Heart right ventricle (tissue), 16 donors: ENCODE measurements around the gene R3HDM4. TPM values are rescaled to one million over a fixed set of nuclear protein-coding genes. Genes with fewer than 3 reads are reported as not detected.

Experiments
- ATAC-seq, 8 donors: fragments of 200-7000 bp; cut with Tn5 transposase; one replicate each; pipeline ENCODE4 v1.9.1; 2020; ENCODE audit warnings: mild to moderate bottlenecking in 8 of 8, moderate library complexity in 8 of 8, moderate number of reproducible peaks in 1 of 8
- DNase-seq, 2 donors: peaks; one replicate each; pipeline ENCODE4 v3.0.0-alpha.2; 2020
- H3K27ac ChIP-seq, 10 donors: fragments of 200-600 bp; sonication (generic) in 2 of 10; one replicate each; pipeline versions ENCODE4 v1.5.0 to v1.8.0; 2020 to 2022; ENCODE audit warnings: mild to moderate bottlenecking in 3 of 10
- H3K27me3 ChIP-seq, 7 donors: fragments of 200-600 bp; one replicate each; pipeline ENCODE4 v1.8.0; 2021 to 2022; ENCODE audit warnings: mild to moderate bottlenecking in 2 of 7
- H3K36me3 ChIP-seq, 9 donors: fragments of 200-600 bp; sonication (generic) in 1 of 9; one replicate each; pipeline versions ENCODE4 v1.5.0 to v1.8.0; 2020 to 2022; ENCODE audit warnings: mild to moderate bottlenecking in 2 of 9
- H3K4me1 ChIP-seq, 9 donors: fragments of 200-600 bp; sonication (generic) in 1 of 9; one replicate each; pipeline versions ENCODE4 v1.5.0 to v1.8.0; 2020 to 2022; ENCODE audit warnings: mild to moderate bottlenecking in 4 of 9
- H3K4me3 ChIP-seq, 10 donors: fragments of 200-600 bp; sonication (generic) in 2 of 10; one replicate each; pipeline versions ENCODE4 v1.5.0 to v1.8.0; 2020 to 2022; ENCODE audit warnings: mild to moderate bottlenecking in 7 of 10, moderate library complexity in 2 of 10
- H3K9me3 ChIP-seq, 11 donors: fragments of 200-600 bp in 10 of 11; sonication (generic) in 2 of 11; one replicate each; pipeline versions ENCODE4 v1.5.0 to v1.8.0; 2013 to 2022; ENCODE audit warnings: mild to moderate bottlenecking in 2 of 11, control low read depth in 1 of 11, moderate library complexity in 1 of 11
- WGBS, 2 donors: extraction: QIAGEN DNeasy Blood & Tissue Kit; methylation state at CpG; one replicate each; pipeline ENCODE4 v1.1.7; 2013; ENCODE audit warnings: inconsistent platforms in 1 of 2; 5-methylcytosine and 5-hydroxymethylcytosine counted together
- intact Hi-C, 10 donors: fragments of 100-400 bp; cut with DNase I; formaldehyde crosslinking; loops; one replicate each; pipeline versions ENCODE4 v1.11.1 to v1.14.2; 2022
- polyA plus RNA-seq, 2 donors: library from polyadenylated mRNA; stranded (reverse); fragments of 200-250 nt; gene quantifications; one replicate each; pipeline ENCODE4 v1.2.3, GENCODE V29; 2013
- total RNA-seq, 10 donors: library from RNA; stranded (reverse); fragmentation: NEBNext Ultra II Directional in 3 of 10; extraction: Animal tissue kit (Norgen Biotek cat#: 25700) in 3 of 10; gene quantifications; one replicate each; pipeline versions ENCODE4 v1.2.1 to v1.2.4, GENCODE V29; 2021 to 2023
- TF ChIP-seq, protein P1 (sequence below), 9 donors: fragments of 200-600 bp; sonication (generic) in 2 of 9; IDR thresholded peaks; one replicate each; pipeline versions ENCODE4 v1.5.0 to v1.8.0; 2021 to 2022; ENCODE audit warnings: antibody characterized with exemption in 9 of 9, mild to moderate bottlenecking in 5 of 9, moderate library complexity in 1 of 9
- donor health status: Arrhythmogenic right ventricular cardiomyopathy.
- donor health status: ischemic (EF 13 %, LVEDD 7.1; RV severe dilation, severe dysfunction).
- donor health status: healthy with polysubstance abuse.
- donor health status: DM: no; HTN: yes; CAD: no.
- donor health status: DM: no; HTN: no; CAD: no.
- donor health status: ischemic (EF 25% LVEDD 6.9; RV normal size, moderate dysfunction).
- donor health status: ischemic (EF 25% LVEDD 5.7; RV mildly dilated, moderate dysfunction).
- donor health status: healthy.
- donor health status: DM: yes; HTN: yes; CAD: no.
- donor health status: Ischemic cardiomyopathy.
- donor health status: ischemic (EF 35%, LVEDD 5.7; RV mildly dilated, moderate dysfunction).
- donor health status: nonischemic (EF 11% LVEDD 7.7; RV severe dilation, severe dysfunction).
- donor health status: DM: yes; HTN: yes; CAD: no.
- donor health status: PGD.
- donor health status: ischemic (EF 29% LVEDD 5.4; RV normal size, mild dysfunction).
- donor health status: nonischemic (EF 23%, LVEDD 6.1; RV moderate dilation, normal function).

The R3HDM4 gene
- total and polyA plus RNA-seq, 12 donors, result 16.3 to 49.8 (median 20.8) TPM

DNA sequence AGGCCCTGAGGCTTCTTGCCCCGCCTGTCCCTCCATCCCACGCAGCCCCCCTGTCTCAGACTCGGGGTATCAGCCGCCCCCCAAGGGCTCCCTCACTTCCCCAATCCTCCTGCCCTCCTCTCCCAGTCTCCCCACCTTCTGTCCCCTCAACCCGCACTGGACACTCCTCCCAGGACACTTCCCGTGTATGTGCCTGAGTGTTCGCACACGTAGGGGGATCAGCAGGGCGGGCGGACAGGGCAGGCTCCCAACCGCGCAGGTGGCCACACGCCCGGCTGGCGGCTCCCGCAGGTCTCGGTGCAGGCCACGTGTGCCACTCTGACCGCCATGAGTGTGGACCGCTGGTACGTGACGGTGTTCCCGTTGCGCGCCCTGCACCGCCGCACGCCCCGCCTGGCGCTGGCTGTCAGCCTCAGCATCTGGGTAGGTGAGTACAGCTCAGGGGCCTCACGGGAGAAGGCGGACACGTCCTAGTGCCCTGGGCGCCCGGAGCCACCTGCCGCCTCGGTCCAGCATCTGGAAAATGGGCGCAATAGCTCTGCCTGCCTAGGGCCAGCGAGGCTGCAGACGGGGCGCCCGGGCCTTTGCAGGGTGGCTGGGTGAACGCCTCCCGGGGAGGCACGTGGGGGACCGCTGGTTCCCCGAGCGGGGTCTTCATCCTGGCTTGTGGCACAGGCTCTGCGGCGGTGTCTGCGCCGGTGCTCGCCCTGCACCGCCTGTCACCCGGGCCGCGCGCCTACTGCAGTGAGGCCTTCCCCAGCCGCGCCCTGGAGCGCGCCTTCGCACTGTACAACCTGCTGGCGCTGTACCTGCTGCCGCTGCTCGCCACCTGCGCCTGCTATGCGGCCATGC is 6.4 kb upstream of the R3HDM4 start:
- Histone ChIP-seq H3K36me3 (no peaks in the 10 kb centered on the region), H3K4me3 (peak overlapping the region in 5 of 10 donors; percentile 5 to 48 (median 22)), H3K9me3 (no peaks in the 10 kb centered on the region), H3K4me1 (peaks cover 10 to 60% (median 33%) of the 10 kb centered on the region in 9 donors), H3K27ac (peak overlapping the region in 1 of 10 donors; percentile 26), H3K27me3 (peaks cover 30 to 57% (median 55%) of the 10 kb centered on the region in 7 donors)
- WGBS, 2 donors, result 3 to 4% methylated on average over 66 to 68 of the region's 68 CpGs
- TF ChIP-seq, protein P1, sequence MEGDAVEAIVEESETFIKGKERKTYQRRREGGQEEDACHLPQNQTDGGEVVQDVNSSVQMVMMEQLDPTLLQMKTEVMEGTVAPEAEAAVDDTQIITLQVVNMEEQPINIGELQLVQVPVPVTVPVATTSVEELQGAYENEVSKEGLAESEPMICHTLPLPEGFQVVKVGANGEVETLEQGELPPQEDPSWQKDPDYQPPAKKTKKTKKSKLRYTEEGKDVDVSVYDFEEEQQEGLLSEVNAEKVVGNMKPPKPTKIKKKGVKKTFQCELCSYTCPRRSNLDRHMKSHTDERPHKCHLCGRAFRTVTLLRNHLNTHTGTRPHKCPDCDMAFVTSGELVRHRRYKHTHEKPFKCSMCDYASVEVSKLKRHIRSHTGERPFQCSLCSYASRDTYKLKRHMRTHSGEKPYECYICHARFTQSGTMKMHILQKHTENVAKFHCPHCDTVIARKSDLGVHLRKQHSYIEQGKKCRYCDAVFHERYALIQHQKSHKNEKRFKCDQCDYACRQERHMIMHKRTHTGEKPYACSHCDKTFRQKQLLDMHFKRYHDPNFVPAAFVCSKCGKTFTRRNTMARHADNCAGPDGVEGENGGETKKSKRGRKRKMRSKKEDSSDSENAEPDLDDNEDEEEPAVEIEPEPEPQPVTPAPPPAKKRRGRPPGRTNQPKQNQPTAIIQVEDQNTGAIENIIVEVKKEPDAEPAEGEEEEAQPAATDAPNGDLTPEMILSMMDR (IDR thresholded peaks at IDR 0.05), result no peak
- DNase-seq, result no peak
- no peak for ATAC-seq
- intact Hi-C loops, result loop anchor here (2.0 to 10.0 kb wide), 11 partner anchors 57 to 325 kb away; partner anchors contain the start of genes CFD (in 2 of the 10), ATP5F1D (in 1 of the 10), CBARP (in 1 of the 10) and MIDN (in 1 of the 10)

DNA sequence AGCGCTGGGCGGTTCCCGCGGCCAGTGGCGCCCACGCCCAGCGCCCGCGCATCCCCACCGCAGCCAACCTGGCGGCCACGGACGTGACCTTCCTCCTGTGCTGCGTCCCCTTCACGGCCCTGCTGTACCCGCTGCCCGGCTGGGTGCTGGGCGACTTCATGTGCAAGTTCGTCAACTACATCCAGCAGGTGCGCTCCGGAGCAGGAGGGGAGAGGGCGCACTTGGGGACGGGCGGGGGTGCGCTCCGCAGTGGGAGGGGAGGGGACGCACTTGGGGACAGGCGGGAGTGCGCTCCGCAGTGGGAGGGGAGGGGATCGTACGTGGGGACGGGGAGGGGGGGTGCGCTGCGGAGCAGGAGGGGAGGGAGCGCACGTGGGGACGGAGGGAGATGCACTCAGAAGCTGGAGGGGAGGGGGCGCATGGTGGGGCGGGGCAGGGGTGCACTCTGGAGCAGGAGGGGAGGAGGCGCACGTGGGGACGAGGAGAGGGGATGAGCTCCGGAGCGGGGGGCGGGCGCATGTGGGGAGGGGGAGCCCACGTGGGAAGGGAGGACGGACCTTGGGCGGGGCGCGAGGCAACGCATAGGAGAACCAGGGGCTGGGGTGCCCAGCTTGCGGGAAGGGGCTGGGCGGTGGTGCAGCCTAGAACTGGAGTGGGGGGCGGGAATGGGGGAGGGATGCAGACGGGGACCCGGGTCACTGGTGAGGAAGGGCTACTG is 5.6 kb upstream of the R3HDM4 start:
- Histone ChIP-seq H3K9me3 (no peaks in the 10 kb centered on the region), H3K27me3 (peaks cover 30 to 57% (median 55%) of the 10 kb centered on the region in 7 donors), H3K27ac (no peak overlapping the region), H3K4me1 (peaks cover 11 to 57% (median 35%) of the 10 kb centered on the region in 9 donors), H3K36me3 (no peaks in the 10 kb centered on the region), H3K4me3 (no peak overlapping the region)
- 3 to 4% methylated on average over 51 to 57 of the region's 58 CpGs for WGBS, 2 donors
- DNase-seq, result no peak
- intact Hi-C loops, result loop anchor here in 5 of 10 donors (5.0 kb wide), 4 partner anchors 56 to 151 kb away; partner anchors contain the start of gene CFD (in 1 of the 5)
- TF ChIP-seq, protein P1 (IDR thresholded peaks at IDR 0.05), result no peak
- ATAC-seq, result no peak

DNA sequence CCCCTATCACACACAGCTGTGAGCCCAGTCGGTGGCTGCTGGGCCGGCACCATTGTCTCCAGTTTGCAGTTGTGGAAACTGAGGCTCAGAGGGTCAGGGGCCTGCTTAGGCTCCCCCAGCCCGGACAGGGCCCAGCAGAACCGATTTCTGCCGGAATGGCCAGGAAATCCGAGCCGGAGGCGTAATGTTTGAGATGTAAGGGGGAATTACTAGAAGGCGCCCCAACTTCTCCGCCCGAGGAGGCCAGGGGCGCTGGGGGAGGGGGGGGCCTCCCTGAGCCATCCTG is 5.1 kb upstream of the R3HDM4 start:
- TF ChIP-seq, protein P1 (IDR thresholded peaks at IDR 0.05), result no peak
- peaks cover 13 to 58% (median 38%) of the 10 kb centered on the region in 9 donors for H3K4me1 ChIP-seq
- H3K27ac ChIP-seq, result no peak overlapping the region
- H3K4me3 ChIP-seq, result peak overlapping the region in 5 of 10 donors; percentile 29 to 48 (median 39)
- H3K36me3 ChIP-seq, result no peaks in the 10 kb centered on the region
- intact Hi-C loops, result loop anchor here in 5 of 10 donors (5.0 kb wide), 4 partner anchors 56 to 151 kb away; partner anchors contain the start of gene CFD (in 1 of the 5)
- H3K9me3 ChIP-seq, result no peaks in the 10 kb centered on the region
- DNase-seq, result no peak
- 2 to 4% methylated on average over 12 of the region's 12 CpGs for WGBS, 2 donors
- ATAC-seq, result no peak
- H3K27me3 ChIP-seq, result peaks cover 30 to 57% (median 55%) of the 10 kb centered on the region in 7 donors
